Measurements from ENCODE around the gene CDKN2D. TPM values are rescaled to one million over a fixed set of nuclear protein-coding genes. Genes with fewer than 3 reads are reported as not detected.
"Not testable (repeated sequence)": the region's sequence is repeated elsewhere in the genome, so short reads cannot be mapped to it uniquely, and the experiment has no call there.

CDKN2D gene
- total RNA-seq, 1 donor from 2014 or later, result 14.9 TPM

DNA sequence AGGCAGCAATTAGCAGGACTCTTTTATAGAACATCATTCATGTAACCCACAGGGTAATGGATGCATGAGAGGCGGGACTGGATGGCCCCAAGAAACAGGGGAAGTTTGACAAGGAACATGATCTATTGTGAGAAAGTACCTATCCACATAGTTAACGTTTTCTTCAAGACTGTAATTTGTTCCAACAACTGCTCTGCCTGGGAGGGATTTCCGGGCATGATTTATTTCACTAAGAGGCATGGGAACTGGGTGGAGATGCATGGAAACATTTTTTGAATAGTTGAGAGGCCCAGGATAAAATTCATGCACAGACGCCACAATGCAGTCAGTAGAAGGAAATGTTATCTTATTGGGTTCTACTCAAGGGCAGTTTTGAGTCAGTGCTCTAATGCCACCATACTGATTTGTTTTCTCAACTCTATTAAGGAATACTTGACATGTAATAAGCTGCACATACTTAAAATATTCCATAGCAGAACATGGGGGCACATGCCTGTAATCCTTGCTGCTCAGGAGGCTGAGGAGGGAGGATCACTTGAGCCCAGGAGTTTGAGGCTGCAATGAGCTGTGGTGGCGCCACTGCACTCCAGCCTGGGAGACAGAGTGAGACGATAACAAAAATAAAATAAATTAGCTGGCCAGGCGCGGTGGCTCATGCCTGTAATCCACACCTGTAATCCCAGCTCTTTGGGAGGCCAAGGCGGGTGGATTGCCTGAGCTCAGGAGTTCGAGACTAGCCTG is 35.0 kb downstream of the CDKN2D start:
- DNase-seq (ENCODE audit: low spot score), result no peak
- intact Hi-C loops (cut with DNase I), result no loop called here

GRCh38 chr19:10532457-10532856 is 36.3 kb downstream of the CDKN2D start:
- intact Hi-C loops (cut with DNase I), result no loop called here
- no peak for DNase-seq (ENCODE audit: low spot score)

DNA sequence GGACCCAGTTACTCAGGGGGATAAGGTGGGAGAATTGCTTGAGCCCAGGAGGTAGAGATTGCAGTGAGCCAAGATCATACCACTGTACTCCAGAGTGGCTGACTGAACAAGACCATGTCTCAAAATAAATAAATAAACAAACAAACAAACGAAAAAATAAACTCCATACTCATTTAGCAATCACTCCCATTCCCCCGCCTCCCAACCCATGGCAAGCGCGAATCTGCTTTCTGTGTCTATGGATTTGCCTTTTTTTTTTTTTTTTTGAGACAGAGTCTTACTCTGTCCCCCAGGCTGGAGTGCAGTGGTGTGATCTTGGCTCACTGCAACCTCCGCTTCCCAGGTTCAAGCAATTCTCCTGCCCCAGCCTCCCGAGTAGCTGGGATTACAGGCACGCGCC is 41.9 kb downstream of the CDKN2D start:
- intact Hi-C loops (cut with DNase I); DNase-seq (ENCODE audit: low spot score): not testable (repeated sequence)

- no peak for DNase-seq (ENCODE audit: low spot score)
- intact Hi-C loops (cut with DNase I), result no loop called here
Measured at GRCh38 chr19:10525636-10526035, 43.1 kb downstream of the CDKN2D start.

DNA sequence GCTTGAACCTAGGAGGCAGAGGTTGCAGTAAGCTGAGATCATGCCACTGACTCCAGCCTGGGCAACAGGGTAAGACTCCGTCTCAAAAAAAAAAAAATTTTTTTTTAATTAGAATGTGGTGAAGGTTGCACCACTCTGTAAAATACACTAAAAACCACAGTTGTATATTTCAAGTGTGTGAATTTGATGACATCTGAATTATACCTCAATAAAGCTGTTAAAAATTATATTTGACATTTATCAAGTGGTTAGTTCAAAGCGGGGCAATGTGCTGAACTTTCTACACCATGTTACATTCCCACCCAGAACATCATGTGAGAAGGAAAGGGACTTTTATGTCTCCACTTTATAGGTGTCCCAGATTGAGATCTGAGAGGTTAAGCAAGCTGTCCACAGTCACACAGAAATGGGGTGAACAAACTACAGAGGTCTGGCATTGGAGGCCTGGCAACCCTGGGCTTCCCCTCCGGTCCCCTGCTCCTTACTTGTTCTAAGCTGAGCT is 45.6 kb downstream of the CDKN2D start:
- DNase-seq (ENCODE audit: low spot score), result no peak
- intact Hi-C loops (cut with DNase I), result no loop called here

DNA sequence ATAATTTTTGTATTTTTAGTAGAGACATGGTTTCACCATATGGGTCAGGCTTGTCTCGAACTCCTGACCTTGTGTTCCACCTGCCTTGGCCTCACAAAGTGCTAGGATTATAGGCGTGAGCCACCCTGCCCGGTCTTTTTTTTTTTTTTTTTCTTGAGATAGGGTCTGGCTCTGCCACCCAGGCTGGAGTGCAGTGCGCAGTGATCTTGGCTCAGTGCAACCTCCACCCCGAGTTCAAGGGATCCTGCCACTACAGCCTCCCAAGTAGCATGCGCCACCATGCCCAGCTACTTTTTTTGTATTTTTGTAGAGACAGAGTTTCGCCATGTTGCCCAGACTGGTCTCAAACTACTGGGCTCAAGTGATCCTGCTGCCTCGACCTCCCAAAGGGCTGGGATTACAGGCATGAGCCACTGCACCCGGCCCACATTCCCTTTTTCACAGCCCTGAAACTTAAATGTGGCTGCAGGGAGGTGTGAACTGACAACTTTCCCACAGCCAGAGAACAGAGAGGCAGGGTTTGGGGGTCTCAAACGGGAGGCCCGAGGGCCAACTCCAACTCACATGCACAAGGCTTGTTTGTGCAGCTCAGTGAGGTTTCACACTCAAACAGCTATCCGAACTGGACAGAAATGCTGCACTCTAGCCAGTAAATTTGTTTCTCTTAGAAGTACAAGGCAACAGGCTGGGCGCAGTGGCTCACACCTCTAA is 47.2 kb downstream of the CDKN2D start:
- no peak for DNase-seq (ENCODE audit: low spot score)
- intact Hi-C loops (cut with DNase I), result no loop called here

DNA sequence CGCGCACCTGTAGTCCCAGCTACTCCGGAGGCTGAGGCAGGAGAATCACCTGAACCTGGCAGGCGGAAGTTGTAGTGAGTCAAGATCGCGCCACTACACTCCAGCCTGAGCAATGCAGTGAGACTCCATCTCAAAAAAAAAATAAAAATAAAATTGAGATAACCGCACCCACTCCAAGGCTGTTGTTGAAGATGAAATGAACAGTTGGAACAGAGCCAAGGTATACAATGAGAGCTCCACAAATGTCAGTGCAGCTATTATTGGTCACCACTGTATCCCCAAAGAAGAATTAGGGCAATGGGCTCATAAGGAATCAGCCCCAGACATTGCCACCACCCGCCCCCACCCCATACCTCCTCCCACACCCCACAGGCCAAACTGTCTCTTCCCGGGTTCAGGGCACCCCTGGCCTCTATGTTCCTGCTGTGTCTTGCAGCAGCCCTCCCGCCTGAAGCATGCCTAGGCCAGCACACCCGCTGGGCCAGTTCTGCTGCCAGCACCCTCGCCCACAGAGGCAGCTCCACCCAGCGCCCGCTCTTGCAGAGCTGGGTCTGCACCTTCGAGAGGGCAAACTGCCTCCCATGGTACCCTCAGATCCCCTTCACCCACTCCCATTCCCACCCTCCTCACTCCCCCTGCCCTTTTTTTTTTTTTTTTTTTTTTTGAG is 48.0 kb downstream of the CDKN2D start:
- DNase-seq (ENCODE audit: low spot score), result no peak

GRCh38 chr19:10519421-10519820 is 49.4 kb downstream of the CDKN2D start:
- no peak for DNase-seq (ENCODE audit: low spot score)
- intact Hi-C loops (cut with DNase I), result no loop called here

More for the DNA sequence above, 48.0 kb downstream of the CDKN2D start:
- intact Hi-C loops (cut with DNase I), result no loop called here

DNA sequence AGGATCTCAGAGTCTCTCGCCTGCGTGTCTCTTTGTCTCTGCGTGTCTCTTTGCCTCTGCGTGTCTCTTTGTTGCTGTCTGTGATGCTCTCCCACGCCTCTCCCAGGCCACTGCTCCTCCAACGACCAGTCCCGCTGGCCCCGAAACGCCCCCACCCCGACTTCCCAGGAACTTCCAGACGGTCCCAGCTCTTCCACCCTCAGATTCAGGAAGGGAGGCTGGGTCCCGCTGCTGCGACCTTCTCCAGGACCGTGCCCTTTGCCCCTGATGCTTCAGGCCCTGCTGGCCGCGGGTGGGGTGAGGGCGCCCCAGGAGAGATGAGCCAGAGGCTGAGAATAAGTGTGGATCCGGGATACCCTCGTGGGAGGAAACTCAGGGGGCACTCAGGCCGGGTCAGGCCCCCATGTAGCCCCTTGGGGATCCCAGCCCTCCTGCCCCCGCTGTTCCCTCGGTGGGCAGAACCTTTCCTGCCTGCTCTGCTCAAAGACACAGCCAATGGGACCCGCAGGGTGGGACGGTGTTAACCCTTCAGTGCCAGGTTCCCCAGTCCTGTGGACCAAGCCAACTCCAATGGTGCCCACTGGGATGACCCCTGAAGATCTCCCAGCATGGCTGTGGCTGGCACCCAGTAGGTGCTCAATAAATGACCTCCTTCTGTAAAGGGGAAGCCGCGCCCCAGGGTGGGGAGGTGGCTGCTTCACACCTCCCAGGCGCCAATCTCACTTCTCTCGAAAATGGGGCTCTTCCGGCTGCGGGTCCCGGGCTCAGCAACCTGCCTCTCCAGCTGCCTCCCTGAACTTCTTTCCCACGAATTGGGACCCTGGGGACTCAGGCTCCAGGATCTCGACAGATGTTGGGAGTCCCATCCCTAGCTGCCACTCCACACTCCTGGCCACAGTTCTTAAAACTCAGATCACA is 50.1 kb downstream of the CDKN2D start:
- DNase-seq (ENCODE audit: low spot score), result no peak

DNA sequence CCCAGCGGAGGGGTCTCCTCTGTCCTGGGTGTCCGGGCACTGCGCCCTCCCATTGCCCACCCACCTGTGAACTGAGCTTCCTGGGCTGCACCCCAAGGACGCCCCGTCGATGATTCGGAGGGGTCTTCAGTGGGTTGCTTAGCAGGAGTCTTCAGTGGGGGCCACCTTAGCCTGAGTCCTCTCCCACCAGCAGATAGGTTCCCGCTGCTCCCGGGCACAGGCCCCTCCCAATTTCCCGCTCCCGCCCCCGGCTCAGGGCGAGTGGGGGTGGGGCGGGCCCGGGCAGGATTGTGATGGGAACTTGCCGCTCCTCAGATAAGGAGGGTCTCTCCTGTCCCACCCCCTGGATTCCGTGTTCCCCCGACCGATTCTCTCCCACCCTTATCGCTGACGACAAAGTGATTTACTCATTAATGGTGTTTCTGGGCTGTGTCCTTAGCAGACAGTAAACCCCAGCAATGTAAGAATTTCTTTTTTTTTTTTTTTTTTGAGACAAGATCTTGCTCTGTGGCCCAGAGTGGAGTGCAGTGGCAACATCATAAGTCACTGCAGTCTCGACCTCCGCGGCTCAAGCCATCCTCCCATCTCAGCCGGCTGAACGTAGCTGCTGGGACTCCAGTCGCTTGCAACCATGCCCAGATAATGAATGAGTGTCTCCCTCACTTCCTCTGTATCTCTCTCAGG is 50.9 kb downstream of the CDKN2D start:
- DNase-seq (ENCODE audit: low spot score), result no peak
- intact Hi-C loops (cut with DNase I), result no loop called here

More for the DNA sequence above, 50.1 kb downstream of the CDKN2D start:
- intact Hi-C loops (cut with DNase I), result no loop called here

- intact Hi-C loops (cut with DNase I), result no loop called here
Measured at GRCh38 chr19:10517361-10517759, 51.4 kb downstream of the CDKN2D start, which contains the start of gene S1PR5. Gene S1PR5, minus strand, starts transcription at chr19:10517447. Its CDS starts 2,436 bp downstream, at chr19:10515011.

DNA sequence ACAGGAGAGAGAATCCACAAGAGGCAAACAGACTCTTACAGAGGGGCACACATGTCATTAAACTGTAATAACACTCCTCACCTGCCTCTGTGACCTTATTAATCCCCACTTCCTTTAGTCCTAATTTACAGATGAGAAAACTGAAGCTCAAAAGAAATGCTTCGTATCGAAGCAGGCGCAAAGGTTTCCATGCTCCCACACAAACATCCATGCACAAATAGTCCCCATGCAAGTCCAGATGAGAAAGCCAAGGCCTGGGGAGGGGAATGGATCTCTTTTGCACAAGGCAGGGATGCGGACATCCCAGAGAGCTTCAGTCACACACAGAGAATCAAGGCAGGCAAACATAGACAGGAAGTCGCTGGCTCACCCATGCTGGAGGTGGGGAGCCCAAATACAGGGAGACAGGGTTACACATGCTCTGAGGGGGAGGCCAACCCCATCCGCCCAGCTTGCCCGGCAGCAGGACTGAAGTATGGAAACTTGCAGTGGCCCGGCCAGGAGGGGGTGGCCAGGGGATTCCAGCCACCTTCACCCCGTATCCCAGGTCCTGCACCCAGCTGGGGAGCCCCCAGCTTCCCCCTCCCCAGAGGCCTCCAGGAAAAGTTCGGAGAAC is 52.0 kb downstream of the CDKN2D start:
- no peak for DNase-seq (ENCODE audit: low spot score)

More at GRCh38 chr19:10517361-10517759, 51.4 kb downstream of the CDKN2D start, which contains the start of gene S1PR5:
- DNase-seq (ENCODE audit: low spot score), result no peak

More for the DNA sequence above, 52.0 kb downstream of the CDKN2D start:
- intact Hi-C loops (cut with DNase I), result no loop called here

Small RNA genes within 50 kb of the gene (microRNA-seq; reads per million reads assigned to microRNA genes)
- gene MIR1238, result not detected

Other genes with a start within 250 kb of the CDKN2D start
- gene RAVER1, start 235.4 kb downstream of the CDKN2D start, total RNA-seq, result 17.8 TPM
- gene ICAM3, start 229.4 kb downstream of the CDKN2D start, total RNA-seq, result 14.4 TPM
- 66.2 TPM for gene TYK2, start 188.4 kb downstream of the CDKN2D start, total RNA-seq
- gene CDC37, start 165.4 kb downstream of the CDKN2D start, total RNA-seq, result 140 TPM
- gene PDE4A, start 148.4 kb downstream of the CDKN2D start, total RNA-seq, result 8.2 TPM
- gene KEAP1, start 65.6 kb downstream of the CDKN2D start, total RNA-seq, result 66.7 TPM
- 0.75 TPM for gene S1PR5, start 51.5 kb downstream of the CDKN2D start, total RNA-seq
- 47.6 TPM for gene ATG4D, start 25.1 kb downstream of the CDKN2D start, total RNA-seq
- gene KRI1, start 3.0 kb downstream of the CDKN2D start, total RNA-seq, result 10.8 TPM
- not detected for gene AP1M2, start 18.3 kb upstream of the CDKN2D start, total RNA-seq
- gene SLC44A2, start 56.6 kb upstream of the CDKN2D start, total RNA-seq, result 114 TPM
- 115 TPM for gene ILF3, start 85.4 kb upstream of the CDKN2D start, total RNA-seq
- gene QTRT1, start 132.5 kb upstream of the CDKN2D start, total RNA-seq, result 24.9 TPM
- gene DNM2, start 149.1 kb upstream of the CDKN2D start, total RNA-seq, result 138 TPM

Data from cardiac septum (tissue), 1 donor.